Medulla oblongata (tissue), 1 donor: ENCODE results near the gene PPP1R9B.

Source experiments
- DNase-seq: peaks from one replicate; pipeline ENCODE4 v3.0.0-alpha.2; 2015; ENCODE audit errors: extremely low spot score

The PPP1R9B gene

GRCh38 chr17:50090071-50090470, 60.4 kb downstream of the PPP1R9B start:
- DNase-seq: no peak

- DNase-seq: no peak
Observed at GRCh38 chr17:50088952-50089825, 61.3 kb downstream of the PPP1R9B start.

GRCh38 chr17:50087912-50088405, 62.5 kb downstream of the PPP1R9B start:
- DNase-seq: no peak

GRCh38 chr17:50087246-50087911, 63.1 kb downstream of the PPP1R9B start:
- DNase-seq: peak; percentile 48
